ENCODE measurements around the gene COG8. TPM values are rescaled to one million over a fixed set of nuclear protein-coding genes. Genes with fewer than 3 reads are reported as not detected.
"Not testable (repeated sequence)": the region's sequence is repeated elsewhere in the genome, so short reads cannot be mapped to it uniquely, and the experiment has no call there.

COG8 gene
- total RNA-seq, 6 donors from 2014 or later: 33.5 to 62.9 (median 37.0) TPM

- no peak overlapping the region for H3K4me3 ChIP-seq
- H3K27me3 ChIP-seq: no peaks in the 10 kb centered on the region
- ATAC-seq (ENCODE audit: low FRiP score in 2 of 2): no peak
- no peaks in the 10 kb centered on the region for H3K9me3 ChIP-seq
- TF ChIP-seq CTCF (IDR thresholded peaks at IDR 0.05) (no peak), POLR2A (IDR thresholded peaks at IDR 0.05) (no peak), EP300 (IDR thresholded peaks at IDR 0.05) (no peak), POLR2AphosphoS5 (IDR thresholded peaks at IDR 0.05) (no peak)
- H3K27ac ChIP-seq: peak overlapping the region in 1 of 4 donors; percentile 70
- no peaks in the 10 kb centered on the region for H3K4me1 ChIP-seq
- 89 to 93% methylated on average over 2 of the region's 2 CpGs for WGBS, 2 donors
- peaks cover 26 to 74% (median 47%) of the 10 kb centered on the region in 4 donors for H3K36me3 ChIP-seq
- DNase-seq: no peak
Observed at GRCh38 chr16:69364088-69364487, 24.7 kb upstream of the COG8 start.

GRCh38 chr16:69363281-69363717 lies 23.9 kb upstream of the COG8 start:
- peaks cover 23 to 67% (median 41%) of the 10 kb centered on the region in 4 donors for H3K36me3 ChIP-seq
- WGBS, 2 donors: 72 to 92% methylated on average over 5 of the region's 5 CpGs

GRCh38 chr16:69360070-69360469 lies 20.7 kb upstream of the COG8 start:
- H3K4me1 ChIP-seq; ATAC-seq (ENCODE audit: low FRiP score in 2 of 2); H3K4me3 ChIP-seq; H3K27ac ChIP-seq; H3K27me3 ChIP-seq; DNase-seq; H3K9me3 ChIP-seq: not testable (repeated sequence)
- WGBS, 2 donors: 92 to 93% methylated on average over 9 of the region's 9 CpGs
- H3K36me3 ChIP-seq: peaks cover 4 to 59% (median 19%) of the 10 kb centered on the region in 4 donors

More at GRCh38 chr16:69363281-69363717, 23.9 kb upstream of the COG8 start:
- ATAC-seq (ENCODE audit: low FRiP score in 2 of 2): peak; percentile 57 to 88
- no peaks in the 10 kb centered on the region for H3K27me3 ChIP-seq
- no peak overlapping the region for H3K4me3 ChIP-seq
- no peaks in the 10 kb centered on the region for H3K9me3 ChIP-seq
- H3K4me1 ChIP-seq: no peaks in the 10 kb centered on the region
- peak in 1 of 4 donors; percentile 80 for TF ChIP-seq EP300 (IDR thresholded peaks at IDR 0.05)
- TF ChIP-seq CTCF (IDR thresholded peaks at IDR 0.05): no peak
- peak; percentile 42 to 74 for TF ChIP-seq POLR2AphosphoS5 (IDR thresholded peaks at IDR 0.05)
- peak in 1 of 4 donors; percentile 20 for TF ChIP-seq POLR2A (IDR thresholded peaks at IDR 0.05)
- DNase-seq: peak in 1 of 2 donors; percentile 93
- peak overlapping the region in 3 of 4 donors; percentile 8 to 70 (median 22) for H3K27ac ChIP-seq

GRCh38 chr16:69351309-69352027 lies 12.1 kb upstream of the COG8 start, which contains the start of gene TMED6:
TMED6 (minus strand) TSS chr16:69351786; CDS start chr16:69351753, 33 bp downstream.
- Histone ChIP-seq H3K27me3 (no peaks in the 10 kb centered on the region), H3K4me1 (peaks cover 0 to 12% (median 0%) of the 10 kb centered on the region in 4 donors), H3K4me3 (peak within 1 kb of the TSS in 1 of 4 donors; percentile 28), H3K27ac (no peak within 1 kb of the TSS), H3K36me3 (peaks cover 3 to 39% (median 10%) of the 10 kb centered on the region in 4 donors), H3K9me3 (no peaks in the 10 kb centered on the region)
- 65 to 70% methylated on average over 12 of the region's 12 CpGs for WGBS, 2 donors
- TF ChIP-seq POLR2AphosphoS5 (IDR thresholded peaks at IDR 0.05) (no peak), EP300 (IDR thresholded peaks at IDR 0.05) (no peak), CTCF (IDR thresholded peaks at IDR 0.05) (no peak), POLR2A (IDR thresholded peaks at IDR 0.05) (no peak)
- DNase-seq: peak in 1 of 2 donors; percentile 52
- no peak for ATAC-seq (ENCODE audit: low FRiP score in 2 of 2)

GRCh38 chr16:69350536-69351133 lies 11.3 kb upstream of the COG8 start:
- DNase-seq: no peak
- Histone ChIP-seq H3K9me3 (no peaks in the 10 kb centered on the region), H3K4me1 (peaks cover 0 to 12% (median 0%) of the 10 kb centered on the region in 4 donors), H3K4me3 (no peak overlapping the region), H3K36me3 (peaks cover 0 to 35% (median 6%) of the 10 kb centered on the region in 4 donors), H3K27me3 (no peaks in the 10 kb centered on the region), H3K27ac (no peak overlapping the region)
- WGBS, 2 donors: 66 to 68% methylated on average over 6 of the region's 6 CpGs
- ATAC-seq (ENCODE audit: low FRiP score in 2 of 2): no peak
- TF ChIP-seq EP300 (IDR thresholded peaks at IDR 0.05) (no peak), POLR2AphosphoS5 (IDR thresholded peaks at IDR 0.05) (no peak), CTCF (IDR thresholded peaks at IDR 0.05) (no peak), POLR2A (IDR thresholded peaks at IDR 0.05) (no peak)
